22Rv1 (cell line): ENCODE measurements around the gene KIAA1671.

ENCODE experiments used
- ZFX ChIP-seq: fragments of 450-650 bp; IDR thresholded peaks from 2 replicates; pipeline ENCODE4 v1.6.1; 2017; ENCODE audit warnings: antibody characterized with exemption, borderline replicate concordance
- TF ChIP-seq, protein P1 (sequence below): fragments of 450-650 bp; IDR thresholded peaks from 2 replicates; pipeline ENCODE4 v1.5.1; 2017; ENCODE audit warnings: mild to moderate bottlenecking

DNA sequence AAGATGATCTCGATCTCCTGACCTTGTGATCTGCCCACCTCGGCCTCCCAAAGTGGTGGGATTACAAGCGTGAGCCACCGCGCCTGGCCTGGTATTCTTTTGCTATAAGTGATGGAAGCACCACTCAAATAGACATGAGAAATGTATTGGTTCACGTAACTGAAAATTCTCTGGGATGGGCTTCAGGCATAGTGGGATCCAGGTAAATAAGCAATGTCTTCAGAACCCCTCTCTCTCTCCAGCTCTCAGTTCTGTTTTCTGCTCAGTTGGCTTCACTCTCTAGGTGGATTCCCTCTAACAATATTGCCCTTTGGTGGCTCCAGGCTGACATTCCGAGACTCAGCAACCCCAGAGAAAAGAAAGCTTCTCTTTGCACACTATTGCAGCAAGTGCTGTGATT is 5.1 kb upstream of the KIAA1671 start:
- TF ChIP-seq, protein P1, sequence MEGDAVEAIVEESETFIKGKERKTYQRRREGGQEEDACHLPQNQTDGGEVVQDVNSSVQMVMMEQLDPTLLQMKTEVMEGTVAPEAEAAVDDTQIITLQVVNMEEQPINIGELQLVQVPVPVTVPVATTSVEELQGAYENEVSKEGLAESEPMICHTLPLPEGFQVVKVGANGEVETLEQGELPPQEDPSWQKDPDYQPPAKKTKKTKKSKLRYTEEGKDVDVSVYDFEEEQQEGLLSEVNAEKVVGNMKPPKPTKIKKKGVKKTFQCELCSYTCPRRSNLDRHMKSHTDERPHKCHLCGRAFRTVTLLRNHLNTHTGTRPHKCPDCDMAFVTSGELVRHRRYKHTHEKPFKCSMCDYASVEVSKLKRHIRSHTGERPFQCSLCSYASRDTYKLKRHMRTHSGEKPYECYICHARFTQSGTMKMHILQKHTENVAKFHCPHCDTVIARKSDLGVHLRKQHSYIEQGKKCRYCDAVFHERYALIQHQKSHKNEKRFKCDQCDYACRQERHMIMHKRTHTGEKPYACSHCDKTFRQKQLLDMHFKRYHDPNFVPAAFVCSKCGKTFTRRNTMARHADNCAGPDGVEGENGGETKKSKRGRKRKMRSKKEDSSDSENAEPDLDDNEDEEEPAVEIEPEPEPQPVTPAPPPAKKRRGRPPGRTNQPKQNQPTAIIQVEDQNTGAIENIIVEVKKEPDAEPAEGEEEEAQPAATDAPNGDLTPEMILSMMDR, result no peak
- TF ChIP-seq ZFX, result no peak
